Vagina (tissue), 2 donors: ENCODE data around the gene GAREM1. TPM values are rescaled to one million over a fixed set of nuclear protein-coding genes. Genes with fewer than 3 reads are reported as not detected.

ENCODE experiments used
- DNase-seq, 2 donors: peaks; one replicate each; pipeline ENCODE4 v3.0.0-alpha.2; 2017; ENCODE audit errors: extremely low spot score in 2 of 2
- H3K27ac ChIP-seq: fragments of 200-600 bp; sonication (generic); one replicate; pipeline ENCODE4 v1.5.1; 2019
- H3K27me3 ChIP-seq: fragments of 200-600 bp; sonication (generic); one replicate; pipeline ENCODE4 v1.5.1; 2019
- H3K36me3 ChIP-seq, 2 donors: fragments of 200-600 bp; sonication (generic); one replicate each; pipeline ENCODE4 v1.5.1; 2017 to 2019
- H3K4me1 ChIP-seq: fragments of 200-600 bp; sonication (generic); one replicate; pipeline ENCODE4 v1.5.1; 2019
- H3K4me3 ChIP-seq, 2 donors: fragments of 200-600 bp; sonication (generic); 1 replicate in 1 of 2; 2 replicates in 1 of 2; pipeline ENCODE4 v1.5.1; 2016 to 2019
- H3K9me3 ChIP-seq: fragments of 200-600 bp; sonication (generic); one replicate; pipeline ENCODE4 v1.5.1; 2019
- CTCF ChIP-seq, 3 experiments: fragments of 450-650 bp in 2 of 3; fragments of 200-600 bp in 1 of 3; sonication (generic) in 1 of 3; IDR thresholded peaks; one replicate each; pipeline ENCODE4 v1.5.1; 2017 to 2019; ENCODE audit warnings: antibody characterized with exemption in 3 of 3, mild to moderate bottlenecking in 2 of 3, moderate library complexity in 2 of 3
- POLR2A ChIP-seq, 2 donors: fragments of 450-650 bp; IDR thresholded peaks; one replicate each; pipeline ENCODE4 v1.6.1; 2017; ENCODE audit warnings: antibody characterized with exemption in 2 of 2, mild to moderate bottlenecking in 2 of 2, moderate library complexity in 2 of 2
- POLR2AphosphoS5 ChIP-seq, 2 donors: sonication (generic); formaldehyde crosslinking; IDR thresholded peaks; one replicate each; pipeline ENCODE4 v1.9.0; 2017; ENCODE audit warnings: antibody characterized with exemption in 2 of 2, mild to moderate bottlenecking in 2 of 2, low read depth in 1 of 2; ENCODE audit not compliant: insufficient read depth in 1 of 2
- intact Hi-C: fragments of 100-400 bp; cut with DNase I; formaldehyde crosslinking; loops from one replicate; pipeline ENCODE4 v1.15.1; 2023
- total RNA-seq: library from RNA; depleted of rRNA; stranded (reverse); fragments of >200 nt; gene quantifications from one replicate; pipeline ENCODE4 v1.2.3, GENCODE V29; 2016

The GAREM1 gene
- total RNA-seq, 1 donor from 2014 or later: 15.7 TPM

GRCh38 chr18:32437100-32437834 lies 33.4 kb downstream of the GAREM1 start:
- H3K4me3 ChIP-seq: no peak overlapping the region
- H3K36me3 ChIP-seq: no peaks in the 10 kb centered on the region
- TF ChIP-seq POLR2AphosphoS5 (IDR thresholded peaks at IDR 0.05; ENCODE audit: insufficient read depth in 1 of 2, low read depth in 1 of 2): no peak
- no peak for TF ChIP-seq CTCF (IDR thresholded peaks at IDR 0.05)
- TF ChIP-seq POLR2A (IDR thresholded peaks at IDR 0.05): no peak
- intact Hi-C loops: no loop called here
- H3K27me3 ChIP-seq: no peaks in the 10 kb centered on the region
- H3K9me3 ChIP-seq: no peaks in the 10 kb centered on the region
- no peak for DNase-seq
- peaks cover 12% of the 10 kb centered on the region for H3K4me1 ChIP-seq
- H3K27ac ChIP-seq: no peak overlapping the region

GRCh38 chr18:32435631-32436500 lies 34.8 kb downstream of the GAREM1 start:
- no peak for TF ChIP-seq POLR2AphosphoS5 (IDR thresholded peaks at IDR 0.05; ENCODE audit: insufficient read depth in 1 of 2, low read depth in 1 of 2)
- no peak for TF ChIP-seq POLR2A (IDR thresholded peaks at IDR 0.05)
- no peak for TF ChIP-seq CTCF (IDR thresholded peaks at IDR 0.05)
- Histone ChIP-seq H3K36me3 (no peaks in the 10 kb centered on the region), H3K27ac (no peak overlapping the region), H3K4me3 (no peak overlapping the region), H3K27me3 (no peaks in the 10 kb centered on the region), H3K4me1 (no peaks in the 10 kb centered on the region), H3K9me3 (no peaks in the 10 kb centered on the region)
- intact Hi-C loops: no loop called here
- DNase-seq: no peak

- H3K36me3 ChIP-seq: no peaks in the 10 kb centered on the region
- H3K9me3 ChIP-seq: no peaks in the 10 kb centered on the region
- no peak for DNase-seq
- no peak for TF ChIP-seq CTCF (IDR thresholded peaks at IDR 0.05)
- no peak for TF ChIP-seq POLR2A (IDR thresholded peaks at IDR 0.05)
- no peak for TF ChIP-seq POLR2AphosphoS5 (IDR thresholded peaks at IDR 0.05; ENCODE audit: insufficient read depth in 1 of 2, low read depth in 1 of 2)
- no peak overlapping the region for H3K4me3 ChIP-seq
- no peak overlapping the region for H3K27ac ChIP-seq
- H3K27me3 ChIP-seq: no peaks in the 10 kb centered on the region
- intact Hi-C loops: no loop called here
- no peaks in the 10 kb centered on the region for H3K4me1 ChIP-seq
Observed at GRCh38 chr18:32431753-32432152, 38.9 kb downstream of the GAREM1 start.

- Histone ChIP-seq H3K27ac (no peak overlapping the region), H3K9me3 (no peaks in the 10 kb centered on the region), H3K4me3 (no peak overlapping the region), H3K27me3 (no peaks in the 10 kb centered on the region), H3K36me3 (no peaks in the 10 kb centered on the region), H3K4me1 (peaks cover 18% of the 10 kb centered on the region)
- DNase-seq: no peak
- no peak for TF ChIP-seq CTCF (IDR thresholded peaks at IDR 0.05)
- TF ChIP-seq POLR2AphosphoS5 (IDR thresholded peaks at IDR 0.05; ENCODE audit: insufficient read depth in 1 of 2, low read depth in 1 of 2): no peak
- intact Hi-C loops: no loop called here
Observed at GRCh38 chr18:32429402-32429801, 41.3 kb downstream of the GAREM1 start.
